HCT116 (cell line): ENCODE measurements around the gene TDRD9. TPM values are rescaled to one million over a fixed set of nuclear protein-coding genes. Genes with fewer than 3 reads are reported as not detected.

Source experiments
- ATAC-seq: fragments of 200-7000 bp; cut with Tn5 transposase; 2 replicates; pipeline ENCODE4 v1.9.1; 2020; ENCODE audit warnings: mild to moderate bottlenecking, moderate library complexity
- BruUV-seq: library from RNA; stranded (reverse); fragments of 400-500 nt; replicated peaks from 2 replicates; lab custom pipeline; 2021; lab: Mats Ljungman, UMichigan
- CTCF ChIA-PET: fragments of 300-600 bp; sonication (Branson Sonifier 250); formaldehyde crosslinking; loops from one replicate; lab custom pipeline; 2021; ENCODE audit warnings: antibody characterized with exemption; lab: Charles Lee
- POLR2A ChIA-PET: fragments of 300-600, 350-600 bp; sonication (Branson Sonifier 250); formaldehyde crosslinking; loops from one replicate; lab custom pipeline; 2021; ENCODE audit warnings: antibody characterized with exemption; lab: Charles Lee
- RAD21 ChIA-PET, 2 experiments: fragments of 300-600 bp; sonication (Branson Sonifier 250); formaldehyde crosslinking; loops; one replicate each; lab custom pipeline; 2023; ENCODE audit warnings: low total read pairs in 2 of 2; ENCODE audit not compliant: uncharacterized antibody in 2 of 2, unreplicated experiment in 2 of 2, low non-redundant PET in 1 of 2; lab: Charles Lee
- DNase-seq: peaks from one replicate; pipeline ENCODE4 v3.0.0-alpha.2; 2010; ENCODE audit warnings: low read depth, low spot score
- H2AFZ ChIP-seq: fragments of 200-600 bp; shearing (Covaris generic), sonication (generic); 2 replicates; pipeline ENCODE4 v1.6.1; 2017; ENCODE audit warnings: low read depth, mixed run types, mixed read lengths, antibody characterized with exemption, low read length; ENCODE audit not compliant: poor library complexity, severe bottlenecking
- H3K27ac ChIP-seq: 2 replicates; pipeline ENCODE4 v1.5.1; 2012; ENCODE audit warnings: low read depth, low read length
- H3K27me3 ChIP-seq: fragments of 200-600 bp; sonication (generic); 2 replicates; pipeline ENCODE4 v1.6.1; 2016; ENCODE audit warnings: mixed run types, low read length, mixed read lengths; ENCODE audit not compliant: insufficient read depth
- H3K36me3 ChIP-seq, 2 experiments: fragments of 200-500 bp in 1 of 2; fragments of 200-600 bp in 1 of 2; sonication (Bioruptor generic) in 1 of 2; sonication (generic) in 1 of 2; 2 replicates each; pipeline versions ENCODE4 v1.5.1 to v1.6.1; 2014 to 2016; ENCODE audit warnings: low read length in 2 of 2, inconsistent platforms in 1 of 2, mixed read lengths in 1 of 2, mixed run types in 1 of 2; ENCODE audit not compliant: insufficient read depth in 2 of 2, control insufficient read depth in 1 of 2
- H3K4me1 ChIP-seq, 2 experiments: fragments of 200-600 bp in 1 of 2; sonication (generic) in 1 of 2; 2 replicates each; pipeline versions ENCODE4 v1.5.1 to v1.6.1; 2012 to 2017; ENCODE audit warnings: low read length in 2 of 2, inconsistent platforms in 1 of 2, mild to moderate bottlenecking in 1 of 2, mixed read lengths in 1 of 2, mixed run types in 1 of 2, moderate library complexity in 1 of 2; ENCODE audit not compliant: insufficient read depth in 2 of 2, control insufficient read depth in 1 of 2
- H3K4me2 ChIP-seq: fragments of 200-600 bp; sonication (generic); 2 replicates; pipeline ENCODE4 v1.6.1; 2017; ENCODE audit warnings: mixed run types, low read length, mixed read lengths
- H3K4me3 ChIP-seq, 2 experiments: fragments of 200-600 bp in 1 of 2; sonication (generic) in 1 of 2; replicated peaks in 1 of 2; 2 replicates each; pipeline ENCODE4 v1.5.1; 2011 to 2016; ENCODE audit warnings: low read length in 2 of 2, control low read depth in 1 of 2, low read depth in 1 of 2, mild to moderate bottlenecking in 1 of 2, mixed read lengths in 1 of 2, mixed run types in 1 of 2
- H3K79me2 ChIP-seq: fragments of 200-600 bp; sonication (generic); 2 replicates; pipeline ENCODE4 v1.6.1; 2017; ENCODE audit warnings: mild to moderate bottlenecking, mixed run types, low read length, moderate library complexity, mixed read lengths; ENCODE audit not compliant: insufficient read depth
- H3K9ac ChIP-seq: fragments of 200-600 bp; sonication (generic); 2 replicates; pipeline ENCODE4 v1.6.1; 2016; ENCODE audit warnings: low read length, mixed read lengths
- H3K9me2 ChIP-seq: fragments of 200-600 bp; sonication (generic), shearing (Covaris generic); 2 replicates; pipeline ENCODE4 v1.6.1; 2017; ENCODE audit warnings: mixed run types, mild to moderate bottlenecking, moderate library complexity; ENCODE audit not compliant: insufficient read depth
- H3K9me3 ChIP-seq, 2 experiments: fragments of 200-500 bp in 1 of 2; fragments of 200-600 bp in 1 of 2; sonication (Bioruptor generic) in 1 of 2; sonication (generic) in 1 of 2; 2 replicates each; pipeline ENCODE4 v1.6.1; 2014 to 2017; ENCODE audit warnings: low read length in 2 of 2, mixed read lengths in 2 of 2, inconsistent platforms in 1 of 2, low read depth in 1 of 2, mild to moderate bottlenecking in 1 of 2, mixed run types in 1 of 2, moderate library complexity in 1 of 2; ENCODE audit not compliant: control insufficient read depth in 1 of 2, insufficient read depth in 1 of 2
- H4K20me1 ChIP-seq: fragments of 200-600 bp; sonication (generic), shearing (Covaris generic); 2 replicates; pipeline ENCODE4 v1.6.1; 2017; ENCODE audit warnings: mixed run types, mild to moderate bottlenecking, moderate library complexity; ENCODE audit not compliant: insufficient read depth
- CEBPB ChIP-seq: IDR thresholded peaks from 2 replicates; pipeline ENCODE4 v1.6.1; 2012; ENCODE audit warnings: low read depth
- FOSL1 ChIP-seq: IDR thresholded peaks from 2 replicates; pipeline ENCODE4 v1.6.1; 2012; ENCODE audit warnings: low read depth
- JUND ChIP-seq: IDR thresholded peaks from 2 replicates; pipeline ENCODE4 v1.6.1; 2012
- POLR2A ChIP-seq: IDR thresholded peaks from 2 replicates; pipeline ENCODE4 v1.7.0; 2011; ENCODE audit warnings: borderline replicate concordance; ENCODE audit not compliant: insufficient read depth, insufficient read length; ENCODE audit errors: extremely low read depth
- SIN3A ChIP-seq: IDR thresholded peaks from 2 replicates; pipeline ENCODE4 v1.6.1; 2012; ENCODE audit warnings: low read depth
- SRF ChIP-seq: IDR thresholded peaks from 2 replicates; pipeline ENCODE4 v1.6.1; 2012; ENCODE audit warnings: low read depth
- TCF7L2 ChIP-seq: IDR thresholded peaks from 2 replicates; pipeline ENCODE4 v1.7.0; 2011; ENCODE audit warnings: borderline replicate concordance, inconsistent platforms; ENCODE audit not compliant: insufficient read depth, insufficient read length; ENCODE audit errors: extremely low read depth
- YY1 ChIP-seq: IDR thresholded peaks from 2 replicates; pipeline ENCODE4 v1.6.1; 2011; ENCODE audit warnings: low read length, low read depth, moderate library complexity, mild to moderate bottlenecking; ENCODE audit not compliant: insufficient replicate concordance; ENCODE audit errors: extremely low read depth
- ZFX ChIP-seq: fragments of 450-650 bp; IDR thresholded peaks from 2 replicates; pipeline ENCODE4 v1.6.1; 2017
- ZNF274 ChIP-seq: fragments of 200-500 bp; sonication (Bioruptor generic); IDR thresholded peaks from 2 replicates; pipeline ENCODE4 v1.6.1; 2014; ENCODE audit warnings: mild to moderate bottlenecking, low read depth, low read length, inconsistent platforms
- intact Hi-C: fragments of 100-400 bp; cut with micrococcal nuclease; formaldehyde crosslinking; loops from 2 replicates; pipeline ENCODE4 v1.10.0; 2022
- total RNA-seq: library from RNA; stranded (reverse); gene quantifications from one replicate; pipeline ENCODE4 v1.2.1, GENCODE V29; 2021; ENCODE audit not compliant: unreplicated experiment
- TF ChIP-seq, protein P1 (sequence below): IDR thresholded peaks from 2 replicates; pipeline ENCODE4 v1.6.1; 2012
- TF ChIP-seq, protein P2 (sequence below): IDR thresholded peaks from 2 replicates; pipeline ENCODE4 v1.6.1; 2012; ENCODE audit warnings: low read depth
- TF ChIP-seq, protein P3 (sequence below): IDR thresholded peaks from 2 replicates; pipeline ENCODE4 v1.6.1; 2012

The TDRD9 gene
- total RNA-seq, 1 experiment from 2014 or later = not detected

DNA sequence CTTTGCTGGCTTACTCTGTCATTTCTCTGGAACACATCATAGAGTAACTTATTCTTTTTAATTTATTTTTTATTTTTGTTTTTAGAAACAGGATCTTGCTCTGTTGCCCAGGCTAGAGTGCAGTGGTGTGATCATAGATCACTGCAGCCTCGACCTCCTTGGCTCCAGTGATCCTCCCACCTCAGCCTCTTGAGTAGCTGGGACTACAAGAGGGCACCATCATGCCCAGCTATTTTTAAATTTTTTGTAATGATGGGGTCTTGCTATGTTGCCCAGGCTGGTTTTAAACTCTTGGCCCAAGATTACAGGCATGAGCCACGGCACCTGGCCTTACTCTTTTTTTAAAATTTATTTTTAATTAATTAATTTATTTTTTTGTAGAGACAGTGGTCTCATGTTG lies 46.3 kb downstream of the TDRD9 start:
- Histone ChIP-seq H3K9ac (no peak overlapping the region), H3K9me3 (no peaks in the 10 kb centered on the region), H3K4me2 (no peak overlapping the region), H3K9me2 (no peaks in the 10 kb centered on the region), H3K27ac (no peak overlapping the region), H4K20me1 (no peaks in the 10 kb centered on the region), H3K27me3 (no peaks in the 10 kb centered on the region), H3K79me2 (no peaks in the 10 kb centered on the region), H3K4me3 (no peak overlapping the region), H2AFZ (no peak overlapping the region), H3K4me1 (no peaks in the 10 kb centered on the region; a peak in 1 of 4 replicates), H3K36me3 (no peaks in the 10 kb centered on the region)
- BruUV-seq = no TSS peak
- RAD21 ChIA-PET = no interaction called here
- intact Hi-C loops = no loop called here
- TF ChIP-seq ZFX (no peak), SIN3A (no peak), FOSL1 (no peak), SRF (no peak), TCF7L2 (no peak), CEBPB (no peak), YY1 (no peak), JUND (no peak), POLR2A (no peak), ZNF274 (no peak)
- TF ChIP-seq, protein P1, sequence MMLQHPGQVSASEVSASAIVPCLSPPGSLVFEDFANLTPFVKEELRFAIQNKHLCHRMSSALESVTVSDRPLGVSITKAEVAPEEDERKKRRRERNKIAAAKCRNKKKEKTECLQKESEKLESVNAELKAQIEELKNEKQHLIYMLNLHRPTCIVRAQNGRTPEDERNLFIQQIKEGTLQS = no peak
- TF ChIP-seq, protein P2, sequence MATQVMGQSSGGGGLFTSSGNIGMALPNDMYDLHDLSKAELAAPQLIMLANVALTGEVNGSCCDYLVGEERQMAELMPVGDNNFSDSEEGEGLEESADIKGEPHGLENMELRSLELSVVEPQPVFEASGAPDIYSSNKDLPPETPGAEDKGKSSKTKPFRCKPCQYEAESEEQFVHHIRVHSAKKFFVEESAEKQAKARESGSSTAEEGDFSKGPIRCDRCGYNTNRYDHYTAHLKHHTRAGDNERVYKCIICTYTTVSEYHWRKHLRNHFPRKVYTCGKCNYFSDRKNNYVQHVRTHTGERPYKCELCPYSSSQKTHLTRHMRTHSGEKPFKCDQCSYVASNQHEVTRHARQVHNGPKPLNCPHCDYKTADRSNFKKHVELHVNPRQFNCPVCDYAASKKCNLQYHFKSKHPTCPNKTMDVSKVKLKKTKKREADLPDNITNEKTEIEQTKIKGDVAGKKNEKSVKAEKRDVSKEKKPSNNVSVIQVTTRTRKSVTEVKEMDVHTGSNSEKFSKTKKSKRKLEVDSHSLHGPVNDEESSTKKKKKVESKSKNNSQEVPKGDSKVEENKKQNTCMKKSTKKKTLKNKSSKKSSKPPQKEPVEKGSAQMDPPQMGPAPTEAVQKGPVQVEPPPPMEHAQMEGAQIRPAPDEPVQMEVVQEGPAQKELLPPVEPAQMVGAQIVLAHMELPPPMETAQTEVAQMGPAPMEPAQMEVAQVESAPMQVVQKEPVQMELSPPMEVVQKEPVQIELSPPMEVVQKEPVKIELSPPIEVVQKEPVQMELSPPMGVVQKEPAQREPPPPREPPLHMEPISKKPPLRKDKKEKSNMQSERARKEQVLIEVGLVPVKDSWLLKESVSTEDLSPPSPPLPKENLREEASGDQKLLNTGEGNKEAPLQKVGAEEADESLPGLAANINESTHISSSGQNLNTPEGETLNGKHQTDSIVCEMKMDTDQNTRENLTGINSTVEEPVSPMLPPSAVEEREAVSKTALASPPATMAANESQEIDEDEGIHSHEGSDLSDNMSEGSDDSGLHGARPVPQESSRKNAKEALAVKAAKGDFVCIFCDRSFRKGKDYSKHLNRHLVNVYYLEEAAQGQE = no peak
- TF ChIP-seq, protein P3, sequence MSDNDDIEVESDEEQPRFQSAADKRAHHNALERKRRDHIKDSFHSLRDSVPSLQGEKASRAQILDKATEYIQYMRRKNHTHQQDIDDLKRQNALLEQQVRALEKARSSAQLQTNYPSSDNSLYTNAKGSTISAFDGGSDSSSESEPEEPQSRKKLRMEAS = no peak
- DNase-seq (no peak), ATAC-seq (no peak)
- CTCF ChIA-PET = no interaction called here
- POLR2A ChIA-PET = no interaction called here
